ENCODE measurements around the gene EDARADD.

DNA sequence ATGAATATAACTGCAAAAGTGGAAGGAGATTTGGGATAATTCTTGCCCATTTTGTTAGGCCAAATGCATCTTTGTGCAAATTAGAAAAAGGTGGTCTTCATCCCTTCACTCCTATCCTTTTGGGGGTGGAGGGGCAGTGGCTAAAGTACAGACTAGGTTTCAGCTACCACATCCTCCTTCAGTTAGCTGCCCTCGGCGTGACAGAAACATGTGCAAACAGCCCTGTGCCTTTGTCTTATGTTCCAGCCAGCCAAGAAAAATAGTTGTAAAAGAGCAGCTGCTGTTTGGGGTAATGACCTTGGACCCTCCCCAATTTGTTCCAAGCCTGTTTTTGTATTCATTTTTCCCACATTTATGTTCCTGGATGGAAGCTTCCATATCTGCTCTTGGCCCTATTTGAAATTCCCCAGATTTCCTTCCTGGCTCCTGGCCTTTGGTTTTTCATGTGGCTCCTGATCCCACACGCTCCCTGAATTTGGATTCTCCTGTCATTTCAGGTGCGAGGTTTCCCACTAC lies 121.4 kb downstream of the EDARADD start:
- TF ChIP-seq POLR2A (IDR thresholded peaks at IDR 0.05; ENCODE audit: low read depth, low read length) = no peak
- TF ChIP-seq POLR2AphosphoS5 (IDR thresholded peaks at IDR 0.05; ENCODE audit: low read depth, low read length) = no peak
- TF ChIP-seq TAF1 (IDR thresholded peaks at IDR 0.05; ENCODE audit: borderline replicate concordance, low read depth, low read length) = no peak

All from GM12892 (cell line).